Measurements from ENCODE around the gene DMBT1. TPM values are rescaled to one million over a fixed set of nuclear protein-coding genes. Genes with fewer than 3 reads are reported as not detected.

DMBT1 gene
- total and polyA plus RNA-seq, 2 of the 4 experiments (the other 2 are of a cell fraction), result under 0.01 TPM; not detected in 1

DNA sequence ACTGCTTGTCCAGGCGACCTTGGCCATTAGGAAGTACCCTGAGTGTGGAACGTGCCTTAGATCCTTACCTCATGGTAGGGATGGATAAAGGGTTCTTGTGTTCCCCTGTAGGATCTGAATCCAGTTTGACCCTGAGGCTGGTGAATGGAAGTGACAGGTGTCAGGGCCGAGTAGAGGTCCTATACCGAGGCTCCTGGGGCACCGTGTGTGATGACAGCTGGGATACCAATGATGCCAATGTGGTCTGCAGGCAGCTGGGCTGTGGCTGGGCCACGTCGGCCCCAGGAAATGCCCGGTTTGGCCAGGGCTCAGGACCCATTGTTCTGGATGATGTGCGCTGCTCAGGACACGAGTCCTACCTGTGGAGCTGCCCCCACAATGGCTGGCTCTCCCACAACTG lies 31.6 kb downstream of the DMBT1 start:
- H2AK5ac ChIP-seq (ENCODE audit: low read depth, low read length), result no peak overlapping the region
- no TSS peak for BruUV-seq (replicated peaks)
- H3K18ac ChIP-seq (ENCODE audit: low read depth, low read length), result no peak overlapping the region
- DNase-seq (no peak), ATAC-seq (ENCODE audit: low read depth) (no peak)
- no peak overlapping the region for H3K4ac ChIP-seq (ENCODE audit: low read depth, low read length)
- CTCF ChIA-PET, result no interaction called here
- no peak overlapping the region for H3K27ac ChIP-seq (ENCODE audit: insufficient read depth, low read length)
- H3K4me3 ChIP-seq (ENCODE audit: insufficient read depth, low read depth, low read length), result no peak overlapping the region
- H3K4me1 ChIP-seq (ENCODE audit: control insufficient read depth, insufficient read depth, low read length), result no peaks in the 10 kb centered on the region
- H2AFZ ChIP-seq (replicated peaks; ENCODE audit: low read length, poor library complexity), result no peak overlapping the region
- no peak overlapping the region for H2BK15ac ChIP-seq (ENCODE audit: low read depth, low read length)
- H2BK120ac ChIP-seq (ENCODE audit: low read depth, low read length), result no peak overlapping the region
- no peak overlapping the region for H3K56ac ChIP-seq (ENCODE audit: extremely low read depth, insufficient read depth, low read length)
- H3K4me2 ChIP-seq (ENCODE audit: low read depth, low read length), result no peak overlapping the region
- no peak overlapping the region for H2AK9ac ChIP-seq (replicated peaks; ENCODE audit: low read depth, low read length, poor library complexity)
- H3K36me3 ChIP-seq (ENCODE audit: control insufficient read depth, insufficient read depth, low read length), result no peaks in the 10 kb centered on the region
- POLR2A ChIA-PET (ENCODE audit: unreplicated experiment), result no interaction called here
- dilution Hi-C loops (cut with HindIII; ENCODE audit: low sequenced_read_pairs, unreplicated experiment) (no loop called here), intact Hi-C loops (cut with micrococcal nuclease) (no loop called here), in situ Hi-C loops (cut with MboI; ENCODE audit: low sequenced_read_pairs) (no loop called here)
- H4K5ac ChIP-seq (ENCODE audit: low read depth, low read length), result no peak overlapping the region
- no peak overlapping the region for H3K23ac ChIP-seq (ENCODE audit: low read depth, low read length)
- TF ChIP-seq, protein P1, sequence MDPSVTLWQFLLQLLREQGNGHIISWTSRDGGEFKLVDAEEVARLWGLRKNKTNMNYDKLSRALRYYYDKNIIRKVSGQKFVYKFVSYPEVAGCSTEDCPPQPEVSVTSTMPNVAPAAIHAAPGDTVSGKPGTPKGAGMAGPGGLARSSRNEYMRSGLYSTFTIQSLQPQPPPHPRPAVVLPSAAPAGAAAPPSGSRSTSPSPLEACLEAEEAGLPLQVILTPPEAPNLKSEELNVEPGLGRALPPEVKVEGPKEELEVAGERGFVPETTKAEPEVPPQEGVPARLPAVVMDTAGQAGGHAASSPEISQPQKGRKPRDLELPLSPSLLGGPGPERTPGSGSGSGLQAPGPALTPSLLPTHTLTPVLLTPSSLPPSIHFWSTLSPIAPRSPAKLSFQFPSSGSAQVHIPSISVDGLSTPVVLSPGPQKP (IDR thresholded peaks at IDR 0.05; ENCODE audit: borderline replicate concordance, low read depth, low read length), result no peak
- no peak for TF ChIP-seq USF2 (IDR thresholded peaks at IDR 0.05; ENCODE audit: low read depth, low read length)
- TF ChIP-seq NFE2L2 (IDR thresholded peaks at IDR 0.05; ENCODE audit: low read depth, low read length), result no peak
- no peak for TF ChIP-seq RCOR1 (IDR thresholded peaks at IDR 0.05; ENCODE audit: insufficient replicate concordance, low read length)
- no peak for TF ChIP-seq FOS (IDR thresholded peaks at IDR 0.05; ENCODE audit: low read depth, low read length)
- no peaks in the 10 kb centered on the region for H3K9me1 ChIP-seq (ENCODE audit: insufficient read depth, low read length)
- WGBS, 2 experiments (ENCODE audit: extremely low coverage in 2 of 2, insufficient read length in 1 of 2), result no CpG with 5 or more reads among the region's 10 CpGs
- no peak overlapping the region for H3K9ac ChIP-seq (ENCODE audit: low read depth, low read length)
- no peak overlapping the region for H3K14ac ChIP-seq (replicated peaks; ENCODE audit: low read depth, low read length)
- no peak overlapping the region for H4K91ac ChIP-seq (ENCODE audit: insufficient read depth, low read depth, low read length)
- H2BK20ac ChIP-seq (ENCODE audit: low read depth, low read length), result no peak overlapping the region
- H2BK5ac ChIP-seq (ENCODE audit: low read depth, low read length, poor library complexity, severe bottlenecking), result no peak overlapping the region
- no peaks in the 10 kb centered on the region for H3K79me1 ChIP-seq (ENCODE audit: low read depth in 1 of 2, low read length in 2 of 2)
- H3K27me3 ChIP-seq (ENCODE audit: control insufficient read depth, insufficient read depth, low read length), result no peaks in the 10 kb centered on the region
- H4K8ac ChIP-seq (ENCODE audit: low read depth in 2 of 2, low read length in 2 of 2), result no peak overlapping the region
- no peaks in the 10 kb centered on the region for H3K9me3 ChIP-seq (ENCODE audit: control insufficient read depth, insufficient read depth, low read length)
- no peaks in the 10 kb centered on the region for H4K20me1 ChIP-seq (ENCODE audit: insufficient read depth, low read length)

Measured in IMR-90 (cell line).